IPS DF 19.7 (cell line): Measurements from ENCODE around the gene MTX3.

Experiments used
- DNase-seq: peaks from one replicate; pipeline ENCODE4 v3.0.0-alpha.2; 2013; ENCODE audit warnings: low read depth, low spot score

Gene MTX3

GRCh38 chr5:79983618-79984017, 7.4 kb downstream of the MTX3 start:
- DNase-seq = no peak

GRCh38 chr5:79982136-79982535, 8.9 kb downstream of the MTX3 start:
- no peak for DNase-seq

- no peak for DNase-seq
Measured at GRCh38 chr5:79976759-79977515, 14.1 kb downstream of the MTX3 start.

- DNase-seq = no peak
Measured at GRCh38 chr5:79975422-79975821, 15.6 kb downstream of the MTX3 start.

GRCh38 chr5:79974886-79975285, 16.2 kb downstream of the MTX3 start:
- no peak for DNase-seq

GRCh38 chr5:79973996-79974395, 17.1 kb downstream of the MTX3 start:
- no peak for DNase-seq

GRCh38 chr5:79973511-79973910, 17.6 kb downstream of the MTX3 start:
- DNase-seq = no peak

GRCh38 chr5:79971156-79971555, 19.9 kb downstream of the MTX3 start:
- no peak for DNase-seq

GRCh38 chr5:79966448-79966847, 24.6 kb downstream of the MTX3 start:
- no peak for DNase-seq

- DNase-seq = no peak
Measured at GRCh38 chr5:79964136-79964535, 26.9 kb downstream of the MTX3 start.

GRCh38 chr5:79963261-79964061, 27.6 kb downstream of the MTX3 start:
- no peak for DNase-seq

- no peak for DNase-seq
Measured at GRCh38 chr5:79962575-79963222, 28.4 kb downstream of the MTX3 start.

GRCh38 chr5:79961716-79962574, 29.1 kb downstream of the MTX3 start:
- no peak for DNase-seq

GRCh38 chr5:79959407-79959806, 31.7 kb downstream of the MTX3 start:
- DNase-seq = no peak

- DNase-seq = no peak
Measured at GRCh38 chr5:79955941-79956670, 35.0 kb downstream of the MTX3 start.

- no peak for DNase-seq
Measured at GRCh38 chr5:79955356-79955895, 35.6 kb downstream of the MTX3 start.

- DNase-seq = no peak
Measured at GRCh38 chr5:79954620-79955019, 36.4 kb downstream of the MTX3 start.

- DNase-seq = no peak
Measured at GRCh38 chr5:79947567-79947966, 43.5 kb downstream of the MTX3 start.

GRCh38 chr5:79938468-79938867, 52.6 kb downstream of the MTX3 start:
- no peak for DNase-seq

- DNase-seq = no peak
Measured at GRCh38 chr5:79936646-79937216, 54.3 kb downstream of the MTX3 start.
